Aorta (tissue), 5 donors: ENCODE data around the gene BRCA2. TPM values are rescaled to one million over a fixed set of nuclear protein-coding genes. Genes with fewer than 3 reads are reported as not detected.

ENCODE experiments used
- ATAC-seq: fragments of 200-7000 bp; cut with Tn5 transposase; one replicate; pipeline ENCODE4 v1.9.1; 2022; ENCODE audit warnings: moderate library complexity; ENCODE audit not compliant: low FRiP score
- DNase-seq, 2 donors: peaks; one replicate each; pipeline ENCODE4 v3.0.0-alpha.2; 2020
- H3K27ac ChIP-seq, 2 donors: one replicate each; pipeline ENCODE4 v1.5.1; 2013; ENCODE audit warnings: low read length in 2 of 2, mild to moderate bottlenecking in 2 of 2, moderate library complexity in 2 of 2, control low read depth in 1 of 2, inconsistent platforms in 1 of 2, low read depth in 1 of 2
- H3K27me3 ChIP-seq, 2 donors: one replicate each; pipeline ENCODE4 v1.6.1; 2013; ENCODE audit warnings: control low read depth in 1 of 2, low read length in 1 of 2, mild to moderate bottlenecking in 1 of 2, moderate library complexity in 1 of 2; ENCODE audit not compliant: insufficient read depth in 2 of 2, control insufficient read depth in 1 of 2
- H3K36me3 ChIP-seq, 2 donors: one replicate each; pipeline ENCODE4 v1.6.1; 2013; ENCODE audit warnings: control low read depth in 1 of 2, low read length in 1 of 2, mild to moderate bottlenecking in 1 of 2; ENCODE audit not compliant: insufficient read depth in 2 of 2, control insufficient read depth in 1 of 2
- H3K4me1 ChIP-seq, 2 donors: one replicate each; pipeline ENCODE4 v1.6.1; 2013; ENCODE audit warnings: low read length in 2 of 2, control low read depth in 1 of 2, mild to moderate bottlenecking in 1 of 2, moderate library complexity in 1 of 2; ENCODE audit not compliant: insufficient read depth in 2 of 2, control insufficient read depth in 1 of 2
- H3K4me3 ChIP-seq, 2 donors: one replicate each; pipeline ENCODE4 v1.5.1; 2013; ENCODE audit warnings: low read length in 2 of 2, control low read depth in 1 of 2, mild to moderate bottlenecking in 1 of 2
- H3K9me3 ChIP-seq: one replicate; pipeline ENCODE4 v1.6.1; 2013; ENCODE audit warnings: mild to moderate bottlenecking, low read length; ENCODE audit not compliant: control insufficient read depth
- WGBS, 2 donors: extraction: QIAGEN DNeasy Blood & Tissue Kit; methylation state at CpG; one replicate each; pipeline ENCODE4 v1.1.7; 2013; 5-methylcytosine and 5-hydroxymethylcytosine counted together
- intact Hi-C, 2 donors: fragments of 100-400 bp; cut with DNase I; formaldehyde crosslinking; loops; one replicate each; pipeline versions ENCODE4 v1.14.2 to v1.15.0; 2022
- long read RNA-seq, 2 donors: library from polyadenylated mRNA; unstranded; transcript quantifications; one replicate each; pipeline ENCODE4 v2.0.0, GENCODE V29; 2020 to 2021
- polyA plus RNA-seq, 2 donors: library from polyadenylated mRNA; stranded (reverse); fragments of 200-250 nt; gene quantifications; one replicate each; pipeline ENCODE4 v1.2.3, GENCODE V29; 2013
- total RNA-seq, 2 donors: library from RNA; stranded (reverse); fragmentation: NEBNext Ultra II Directional; extraction: Animal tissue kit (Norgen Biotek cat#: 25700); gene quantifications; one replicate each; pipeline ENCODE4 v1.2.1, GENCODE V29; 2021
- donor health status: healthy with polysubstance abuse.
- donor health status: Bipolar disorder and iron deficiency.
- donor health status: DM: no; HTN: no; CAD: no.
- donor health status: DM: no; HTN: no; CAD: no.
- donor health status: DM: yes; HTN: yes; CAD: no.

The BRCA2 gene
- total RNA-seq, result 1 to 10 TPM; 3.2 to 4.3 TPM
- polyA plus RNA-seq, result under 1 TPM; 0.26 to 0.38 TPM
- long read RNA-seq, donor 1, partial matches to known transcripts, result 6 of 6 reads
- long read RNA-seq, donor 1, other reads (novel, unspliced or antisense), result 0 of 6 reads
- long read RNA-seq, donor 2, partial matches to known transcripts, result 2 of 2 reads
- long read RNA-seq, donor 2, other reads (novel, unspliced or antisense), result 0 of 2 reads

DNA sequence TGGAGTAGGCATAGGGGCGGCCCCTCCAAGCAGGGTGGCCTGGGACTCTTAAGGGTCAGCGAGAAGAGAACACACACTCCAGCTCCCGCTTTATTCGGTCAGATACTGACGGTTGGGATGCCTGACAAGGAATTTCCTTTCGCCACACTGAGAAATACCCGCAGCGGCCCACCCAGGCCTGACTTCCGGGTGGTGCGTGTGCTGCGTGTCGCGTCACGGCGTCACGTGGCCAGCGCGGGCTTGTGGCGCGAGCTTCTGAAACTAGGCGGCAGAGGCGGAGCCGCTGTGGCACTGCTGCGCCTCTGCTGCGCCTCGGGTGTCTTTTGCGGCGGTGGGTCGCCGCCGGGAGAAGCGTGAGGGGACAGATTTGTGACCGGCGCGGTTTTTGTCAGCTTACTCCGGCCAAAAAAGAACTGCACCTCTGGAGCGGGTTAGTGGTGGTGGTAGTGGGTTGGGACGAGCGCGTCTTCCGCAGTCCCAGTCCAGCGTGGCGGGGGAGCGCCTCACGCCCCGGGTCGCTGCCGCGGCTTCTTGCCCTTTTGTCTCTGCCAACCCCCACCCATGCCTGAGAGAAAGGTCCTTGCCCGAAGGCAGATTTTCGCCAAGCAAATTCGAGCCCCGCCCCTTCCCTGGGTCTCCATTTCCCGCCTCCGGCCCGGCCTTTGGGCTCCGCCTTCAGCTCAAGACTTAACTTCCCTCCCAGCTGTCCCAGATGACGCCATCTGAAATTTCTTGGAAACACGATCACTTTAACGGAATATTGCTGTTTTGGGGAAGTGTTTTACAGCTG is at the start of gene BRCA2, which contains the start of gene ZAR1L:
Gene BRCA2 (plus strand): TSS at position 271 of the 790 bp plus-strand sequence. CDS start 953 bp downstream, outside the sequence.
Gene ZAR1L (minus strand): TSS at position 126 of the 790 bp plus-strand sequence. CDS start 3,438 bp downstream, outside the sequence.
- ATAC-seq, result peak; percentile 98
- peak; percentile 96 to 97 for DNase-seq
- intact Hi-C loops, result loop anchor here in 1 of 2 donors (5.0 kb wide), 1 partner anchor 222 kb away; the partner anchor contains the start of gene N4BP2L2

DNA sequence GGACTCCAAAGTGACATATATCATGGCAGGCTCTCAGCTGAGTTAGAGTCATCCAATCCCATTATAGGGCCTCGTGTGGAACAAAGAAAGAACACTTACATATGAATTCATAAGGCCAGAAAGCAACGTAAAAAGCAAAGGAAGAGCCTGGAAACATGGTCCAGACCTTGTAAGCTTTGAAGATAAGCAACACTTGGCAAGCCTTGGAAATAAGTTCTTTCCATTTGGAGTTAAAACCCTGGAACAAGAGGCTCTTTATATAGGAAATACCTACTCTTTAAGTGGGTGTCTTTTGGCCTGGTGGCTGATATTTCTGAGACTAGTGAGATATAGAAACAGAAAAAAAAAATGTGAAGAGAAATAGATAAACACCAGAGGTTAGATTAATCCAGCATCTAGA is 49.6 kb upstream of the BRCA2 start:
- Histone ChIP-seq H3K27ac (peak overlapping the region in 1 of 2 donors; percentile 17), H3K36me3 (peaks cover 6 to 15% of the 10 kb centered on the region in 2 donors)

More for the DNA sequence above, at the start of gene BRCA2, which contains the start of gene ZAR1L:
- Histone ChIP-seq H3K27ac (peak within 1 kb of the TSS; percentile 65 to 98), H3K4me3 (peak within 1 kb of the TSS; percentile 56 to 89), H3K36me3 (no peaks in the 10 kb centered on the region), H3K27me3 (no peaks in the 10 kb centered on the region), H3K4me1 (no peaks in the 10 kb centered on the region), H3K9me3 (no peaks in the 10 kb centered on the region)
- WGBS, 2 donors, result 0 to 1% methylated on average over 60 of the region's 60 CpGs

GRCh38 chr13:32266130-32266529 is 49.2 kb upstream of the BRCA2 start:
- Histone ChIP-seq H3K4me3 (no peak overlapping the region), H3K27me3 (no peaks in the 10 kb centered on the region), H3K27ac (no peak overlapping the region), H3K9me3 (no peaks in the 10 kb centered on the region), H3K4me1 (peaks cover 0 to 6% of the 10 kb centered on the region in 2 donors), H3K36me3 (peaks cover 6 to 19% of the 10 kb centered on the region in 2 donors)
- DNase-seq (no peak), ATAC-seq (no peak)
- WGBS, 2 donors, result 91 to 96% methylated on average over 1 of the region's 1 CpG
- intact Hi-C loops, result no loop called here

More for the DNA sequence above, 49.6 kb upstream of the BRCA2 start:
- no peaks in the 10 kb centered on the region for H3K27me3 ChIP-seq
- no peaks in the 10 kb centered on the region for H3K9me3 ChIP-seq
- H3K4me1 ChIP-seq, result peaks cover 0 to 6% of the 10 kb centered on the region in 2 donors
- ATAC-seq, result no peak
- no peak for DNase-seq
- 20 to 21% methylated on average over 2 of the region's 2 CpGs for WGBS, 2 donors
- intact Hi-C loops, result no loop called here
- H3K4me3 ChIP-seq, result no peak overlapping the region

GRCh38 chr13:32267836-32268439 is 47.4 kb upstream of the BRCA2 start:
- Histone ChIP-seq H3K27me3 (no peaks in the 10 kb centered on the region), H3K4me1 (peaks cover 0 to 6% of the 10 kb centered on the region in 2 donors), H3K27ac (no peak overlapping the region), H3K4me3 (no peak overlapping the region), H3K36me3 (peaks cover 6 to 22% of the 10 kb centered on the region in 2 donors), H3K9me3 (no peaks in the 10 kb centered on the region)
- intact Hi-C loops, result no loop called here
- WGBS, 2 donors, result 83 to 85% methylated on average over 7 of the region's 7 CpGs
- ATAC-seq (no peak), DNase-seq (no peak)

GRCh38 chr13:32272021-32272683 is 43.2 kb upstream of the BRCA2 start:
- Histone ChIP-seq H3K27me3 (no peaks in the 10 kb centered on the region), H3K4me3 (no peak overlapping the region), H3K27ac (no peak overlapping the region), H3K4me1 (no peaks in the 10 kb centered on the region), H3K9me3 (no peaks in the 10 kb centered on the region), H3K36me3 (peaks cover 6 to 20% of the 10 kb centered on the region in 2 donors)
- 55 to 63% methylated on average over 4 of the region's 4 CpGs for WGBS, 2 donors
- DNase-seq, result no peak
- ATAC-seq, result no peak
- intact Hi-C loops, result no loop called here

DNA sequence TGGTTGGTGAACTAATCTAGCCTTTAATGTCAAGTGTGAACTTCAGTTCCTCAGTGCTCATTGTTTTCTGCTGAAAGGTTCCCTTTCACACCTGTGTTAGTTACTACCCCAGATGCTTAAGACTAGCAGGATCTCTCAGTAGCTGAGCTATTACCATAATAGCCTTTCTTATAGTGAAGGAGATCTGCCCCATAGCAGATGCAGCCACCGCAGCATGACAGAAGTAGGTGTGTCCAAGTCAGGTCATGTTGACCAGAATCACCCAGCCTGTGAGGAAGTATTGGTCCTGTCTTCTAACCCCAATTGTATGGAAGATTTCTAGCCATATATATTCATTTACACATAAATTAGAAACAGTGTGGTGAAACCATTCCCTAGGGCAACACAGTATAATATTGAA is 37.5 kb upstream of the BRCA2 start:
- H3K9me3 ChIP-seq, result no peaks in the 10 kb centered on the region
- ATAC-seq (no peak), DNase-seq (no peak)
- 95 to 96% methylated on average over 1 of the region's 1 CpG for WGBS, 2 donors
- no peak overlapping the region for H3K27ac ChIP-seq
- H3K27me3 ChIP-seq, result no peaks in the 10 kb centered on the region
- intact Hi-C loops, result no loop called here
- no peak overlapping the region for H3K4me3 ChIP-seq
- H3K36me3 ChIP-seq, result peaks cover 10 to 24% of the 10 kb centered on the region in 2 donors
- H3K4me1 ChIP-seq, result no peaks in the 10 kb centered on the region

DNA sequence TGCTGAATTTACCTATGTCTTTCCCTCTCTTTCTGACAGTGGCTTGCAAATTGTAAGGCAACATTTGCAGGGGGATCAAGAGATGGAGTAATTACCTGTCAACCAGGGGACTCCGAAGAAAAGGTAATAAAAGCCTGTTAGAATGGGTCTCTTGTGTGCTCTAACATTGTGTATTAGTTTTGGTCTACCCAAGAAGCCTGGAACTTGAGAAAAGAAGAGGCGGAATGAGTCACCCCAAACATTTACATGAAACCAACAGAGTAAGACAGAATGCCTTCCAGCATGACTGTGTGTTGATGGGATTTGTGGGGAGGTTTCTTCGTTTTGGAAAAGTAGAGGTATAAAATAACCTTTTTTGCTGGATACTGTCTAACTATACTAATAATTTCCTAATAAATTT is 36.9 kb upstream of the BRCA2 start:
- ATAC-seq, result no peak

GRCh38 chr13:32281096-32281495 is 34.2 kb upstream of the BRCA2 start:
- H3K36me3 ChIP-seq, result peaks cover 10 to 19% of the 10 kb centered on the region in 2 donors
- no peaks in the 10 kb centered on the region for H3K9me3 ChIP-seq
- ATAC-seq (no peak), DNase-seq (no peak)
- H3K27ac ChIP-seq, result no peak overlapping the region
- H3K4me1 ChIP-seq, result no peaks in the 10 kb centered on the region
- H3K4me3 ChIP-seq, result no peak overlapping the region
- H3K27me3 ChIP-seq, result no peaks in the 10 kb centered on the region
- intact Hi-C loops, result no loop called here
- WGBS, 2 donors, result 89 to 92% methylated on average over 1 of the region's 1 CpG

More for the DNA sequence above, 36.9 kb upstream of the BRCA2 start:
- Histone ChIP-seq H3K4me1 (no peaks in the 10 kb centered on the region), H3K9me3 (no peaks in the 10 kb centered on the region), H3K27ac (no peak overlapping the region), H3K27me3 (no peaks in the 10 kb centered on the region), H3K4me3 (no peak overlapping the region), H3K36me3 (peaks cover 10 to 22% of the 10 kb centered on the region in 2 donors)
- WGBS, 2 donors, result 77 to 81% methylated on average over 3 of the region's 3 CpGs
- intact Hi-C loops, result no loop called here
- no peak for DNase-seq
